ENCODE measurements around the gene ZNF850. TPM values are rescaled to one million over a fixed set of nuclear protein-coding genes. Genes with fewer than 3 reads are reported as not detected.

The ZNF850 gene
- total and polyA plus RNA-seq, 2 donors from 2014 or later: 0.09 to 4.2 TPM

DNA sequence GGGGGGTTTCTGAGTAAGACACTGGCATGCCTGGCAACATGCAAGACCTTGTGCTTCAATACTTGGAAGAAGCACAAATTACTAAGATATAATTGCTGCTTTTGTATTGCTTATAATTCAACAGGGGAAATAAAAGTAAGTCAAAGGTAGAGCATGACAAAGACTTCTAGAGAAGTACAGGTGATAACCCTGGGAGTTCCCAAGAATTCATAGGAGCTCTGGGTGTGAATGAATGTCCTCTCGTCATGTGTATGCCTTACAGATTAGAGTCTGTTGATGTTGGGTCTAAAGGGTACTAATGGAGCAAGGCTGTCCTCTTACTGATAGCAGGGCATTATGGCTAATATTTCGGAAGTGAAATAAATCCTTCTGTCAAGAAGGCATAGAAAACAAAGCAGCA is 98.4 kb downstream of the ZNF850 start:
- intact Hi-C loops (cut with DNase I): no loop called here
- FAIRE-seq: no peak
- Histone ChIP-seq H3K27ac (ENCODE audit: low read depth in 2 of 2, low read length in 2 of 2) (no peak overlapping the region), H3K9me3 (ENCODE audit: control insufficient read depth in 2 of 3, insufficient read depth in 1 of 3, low read length in 3 of 3) (peaks cover 0 to 8% (median 2%) of the 10 kb centered on the region in 3 donors), H3K4me3 (ENCODE audit: low read length in 3 of 3) (no peak overlapping the region), H3K9ac (ENCODE audit: low read length in 3 of 3) (no peak overlapping the region), H3K36me3 (ENCODE audit: control insufficient read depth in 2 of 3, insufficient read depth in 3 of 3, low read length in 3 of 3) (peaks cover 0 to 6% (median 0%) of the 10 kb centered on the region in 3 donors), H3K4me1 (ENCODE audit: control insufficient read depth in 2 of 3, insufficient read depth in 2 of 3, low read depth in 1 of 3, low read length in 3 of 3) (no peaks in the 10 kb centered on the region), H3K27me3 (ENCODE audit: control insufficient read depth, insufficient read depth, low read length) (no peaks in the 10 kb centered on the region)
- no peak for DNase-seq
- TF ChIP-seq CTCF (IDR thresholded peaks at IDR 0.05; ENCODE audit: borderline replicate concordance, extremely low read depth, insufficient read depth): no peak

DNA sequence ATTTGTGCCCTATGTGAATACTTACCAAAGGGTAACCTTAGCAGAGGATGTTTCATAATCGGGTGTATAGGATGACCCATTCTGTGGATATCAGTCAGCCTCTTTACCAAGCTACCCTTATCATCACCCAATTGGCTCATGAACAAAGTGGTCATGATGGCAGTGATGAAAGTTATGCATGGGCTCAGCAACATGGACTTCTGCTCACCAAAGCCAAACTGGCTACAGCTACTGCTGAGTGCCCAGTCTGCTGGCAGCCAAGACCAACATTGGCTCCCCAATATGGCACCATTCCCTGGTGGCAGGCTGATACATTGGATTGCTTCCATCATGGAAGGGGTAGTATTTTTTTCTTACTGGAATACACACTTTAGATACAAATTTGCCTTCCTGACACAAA is 100.2 kb downstream of the ZNF850 start:
- FAIRE-seq (no peak), DNase-seq (no peak)
- H3K9ac ChIP-seq (ENCODE audit: low read length in 3 of 3): no peak overlapping the region
- no peaks in the 10 kb centered on the region for H3K36me3 ChIP-seq (ENCODE audit: control insufficient read depth in 2 of 3, insufficient read depth in 3 of 3, low read length in 3 of 3)
- no peak for TF ChIP-seq CTCF (IDR thresholded peaks at IDR 0.05; ENCODE audit: borderline replicate concordance, extremely low read depth, insufficient read depth)
- intact Hi-C loops (cut with DNase I): no loop called here
- H3K4me3 ChIP-seq (ENCODE audit: low read length in 3 of 3): no peak overlapping the region
- no peaks in the 10 kb centered on the region for H3K27me3 ChIP-seq (ENCODE audit: control insufficient read depth, insufficient read depth, low read length)
- no peak overlapping the region for H3K27ac ChIP-seq (ENCODE audit: low read depth in 2 of 2, low read length in 2 of 2)
- peaks cover 0 to 8% (median 2%) of the 10 kb centered on the region in 3 donors for H3K9me3 ChIP-seq (ENCODE audit: control insufficient read depth in 2 of 3, insufficient read depth in 1 of 3, low read length in 3 of 3)
- H3K4me1 ChIP-seq (ENCODE audit: control insufficient read depth in 2 of 3, insufficient read depth in 2 of 3, low read depth in 1 of 3, low read length in 3 of 3): peaks cover 0 to 8% (median 0%) of the 10 kb centered on the region in 3 donors

DNA sequence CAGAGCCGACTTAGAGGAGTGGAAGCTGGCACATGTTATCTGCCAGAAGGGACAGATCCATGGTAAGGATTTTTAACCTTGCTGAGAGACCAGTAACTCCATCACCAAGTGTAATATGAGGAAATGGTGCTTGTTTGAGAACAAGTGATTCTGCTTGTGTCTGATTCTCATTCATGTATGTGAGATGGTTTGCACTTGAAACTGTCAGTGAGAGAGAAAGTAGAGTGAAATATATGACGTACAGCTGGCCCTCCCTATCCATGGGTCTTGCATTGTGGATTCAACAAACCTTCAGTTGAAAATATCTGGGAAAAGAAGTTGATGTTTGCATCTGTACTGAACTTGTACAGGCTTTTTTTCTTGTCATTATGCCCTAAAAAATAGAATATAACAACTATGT is 104.0 kb downstream of the ZNF850 start:
- intact Hi-C loops (cut with DNase I): no loop called here
- no peaks in the 10 kb centered on the region for H3K27me3 ChIP-seq (ENCODE audit: control insufficient read depth, insufficient read depth, low read length)
- peaks cover 0 to 4% (median 0%) of the 10 kb centered on the region in 3 donors for H3K36me3 ChIP-seq (ENCODE audit: control insufficient read depth in 2 of 3, insufficient read depth in 3 of 3, low read length in 3 of 3)
- H3K27ac ChIP-seq (ENCODE audit: low read depth in 2 of 2, low read length in 2 of 2): no peak overlapping the region
- peaks cover 0 to 10% (median 4%) of the 10 kb centered on the region in 3 donors for H3K4me1 ChIP-seq (ENCODE audit: control insufficient read depth in 2 of 3, insufficient read depth in 2 of 3, low read depth in 1 of 3, low read length in 3 of 3)
- no peak overlapping the region for H3K4me3 ChIP-seq (ENCODE audit: low read length in 3 of 3)
- peaks cover 0 to 5% (median 2%) of the 10 kb centered on the region in 3 donors for H3K9me3 ChIP-seq (ENCODE audit: control insufficient read depth in 2 of 3, insufficient read depth in 1 of 3, low read length in 3 of 3)
- no peak for TF ChIP-seq CTCF (IDR thresholded peaks at IDR 0.05; ENCODE audit: borderline replicate concordance, extremely low read depth, insufficient read depth)
- DNase-seq: no peak
- FAIRE-seq: no peak
- H3K9ac ChIP-seq (ENCODE audit: low read length in 3 of 3): no peak overlapping the region

- Histone ChIP-seq H3K27ac (ENCODE audit: low read depth in 2 of 2, low read length in 2 of 2) (no peak overlapping the region), H3K9me3 (ENCODE audit: control insufficient read depth in 2 of 3, insufficient read depth in 1 of 3, low read length in 3 of 3) (no peaks in the 10 kb centered on the region), H3K4me1 (ENCODE audit: control insufficient read depth in 2 of 3, insufficient read depth in 2 of 3, low read depth in 1 of 3, low read length in 3 of 3) (peaks cover 0 to 10% (median 4%) of the 10 kb centered on the region in 3 donors), H3K36me3 (ENCODE audit: control insufficient read depth in 2 of 3, insufficient read depth in 3 of 3, low read length in 3 of 3) (peaks cover 0 to 5% (median 0%) of the 10 kb centered on the region in 3 donors), H3K27me3 (ENCODE audit: control insufficient read depth, insufficient read depth, low read length) (no peaks in the 10 kb centered on the region), H3K9ac (ENCODE audit: low read length in 3 of 3) (peak overlapping the region in 1 of 3 donors; percentile 93), H3K4me3 (ENCODE audit: low read length in 3 of 3) (peak overlapping the region; percentile 89 to 99 (median 98))
- no peak for FAIRE-seq
- intact Hi-C loops (cut with DNase I): no loop called here
- TF ChIP-seq CTCF (IDR thresholded peaks at IDR 0.05; ENCODE audit: borderline replicate concordance, extremely low read depth, insufficient read depth): no peak
- no peak for DNase-seq
Measured at GRCh38 chr19:36665832-36666231, 106.8 kb downstream of the ZNF850 start.
